Naive thymus-derived CD4-positive, alpha-beta T cell (primary cell): ENCODE results near the gene PCBP1. TPM values are rescaled to one million over a fixed set of nuclear protein-coding genes. Genes with fewer than 3 reads are reported as not detected.

Experiments used
- ATAC-seq: fragments of 150-1000 bp; cut with Tn5 transposase; 2 replicates; pipeline ENCODE4 v1.10.0; 2021; ENCODE audit warnings: mild to moderate bottlenecking, moderate library complexity
- CTCF ChIA-PET: fragments of 350-600 bp; sonication (Branson Sonifier 250); formaldehyde crosslinking; loops from one replicate; lab custom pipeline; 2021; ENCODE audit warnings: antibody characterized with exemption; lab: Charles Lee
- POLR2A ChIA-PET: fragments of 350-600 bp; sonication (Branson Sonifier 250); formaldehyde crosslinking; loops from one replicate; lab custom pipeline; 2021; ENCODE audit warnings: antibody characterized with exemption, inconsistent platforms; lab: Charles Lee
- DNase-seq, 9 donors: peaks; one replicate each; pipeline versions ENCODE4 v3.0.0 to v3.0.0-alpha.2; 2020 to 2022; ENCODE audit warnings: mixed read lengths in 1 of 9
- H3K27ac ChIP-seq: one replicate; pipeline ENCODE4 v1.7.0; 2013; ENCODE audit warnings: mild to moderate bottlenecking, low read depth, low read length, moderate library complexity
- H3K27me3 ChIP-seq, 2 donors: one replicate each; pipeline ENCODE4 v1.7.0; 2013; ENCODE audit warnings: low read length in 2 of 2, mild to moderate bottlenecking in 2 of 2, moderate library complexity in 2 of 2; ENCODE audit not compliant: control insufficient read depth in 2 of 2, insufficient read depth in 2 of 2
- H3K36me3 ChIP-seq, 3 experiments: 1 replicate in 2 of 3; 2 replicates in 1 of 3; pipeline ENCODE4 v1.7.0; 2013; ENCODE audit warnings: low read length in 3 of 3, mild to moderate bottlenecking in 3 of 3, moderate library complexity in 1 of 3; ENCODE audit not compliant: insufficient read depth in 3 of 3, control insufficient read depth in 2 of 3
- H3K4me1 ChIP-seq, 2 donors: one replicate each; pipeline ENCODE4 v1.7.0; 2013; ENCODE audit warnings: low read length in 2 of 2, mild to moderate bottlenecking in 2 of 2, moderate library complexity in 1 of 2; ENCODE audit not compliant: control insufficient read depth in 2 of 2, insufficient read depth in 2 of 2
- H3K4me3 ChIP-seq: 2 replicates; pipeline ENCODE4 v1.7.0; 2013; ENCODE audit warnings: mild to moderate bottlenecking, low read length
- H3K9me3 ChIP-seq, 3 experiments: 1 replicate in 2 of 3; 2 replicates in 1 of 3; pipeline ENCODE4 v1.7.0; 2013; ENCODE audit warnings: low read length in 3 of 3; ENCODE audit not compliant: control insufficient read depth in 2 of 3
- H3K27ac Mint-ChIP-seq, 9 donors: one replicate each; pipeline ENCODE4 v1.8.0; 2020 to 2022; ENCODE audit warnings: mixed read lengths in 9 of 9, mild to moderate bottlenecking in 8 of 9, moderate library complexity in 5 of 9, inconsistent platforms in 2 of 9
- H3K27me3 Mint-ChIP-seq, 5 donors: one replicate each; pipeline ENCODE4 v1.8.0; 2021 to 2022; ENCODE audit warnings: mixed read lengths in 5 of 5, mild to moderate bottlenecking in 1 of 5
- H3K36me3 Mint-ChIP-seq, 5 donors: one replicate each; pipeline ENCODE4 v1.8.0; 2020 to 2022; ENCODE audit warnings: mixed read lengths in 5 of 5, mild to moderate bottlenecking in 3 of 5, inconsistent platforms in 1 of 5
- H3K4me1 Mint-ChIP-seq, 7 donors: one replicate each; pipeline ENCODE4 v1.8.0; 2020 to 2022; ENCODE audit warnings: mixed read lengths in 7 of 7, mild to moderate bottlenecking in 3 of 7, inconsistent platforms in 1 of 7
- H3K4me3 Mint-ChIP-seq, 10 donors: one replicate each; pipeline ENCODE4 v1.8.0; 2020 to 2022; ENCODE audit warnings: mild to moderate bottlenecking in 10 of 10, mixed read lengths in 10 of 10, moderate library complexity in 6 of 10, inconsistent platforms in 2 of 10
- H3K9me3 Mint-ChIP-seq, 11 donors: one replicate each; pipeline ENCODE4 v1.8.0; 2020 to 2022; ENCODE audit warnings: mixed read lengths in 11 of 11, mild to moderate bottlenecking in 4 of 11, inconsistent platforms in 1 of 11, moderate library complexity in 1 of 11
- intact Hi-C, 2 donors: fragments of 100-400 bp; cut with micrococcal nuclease; formaldehyde crosslinking; loops; one replicate each; pipeline ENCODE4 v1.15.1; 2023
- polyA plus RNA-seq, 2 donors: library from polyadenylated mRNA; unstranded; fragments of 300-500 nt; fragmentation: Illumina TruSeq; gene quantifications; one replicate each; pipeline ENCODE4 v1.2.3, GENCODE V29; 2021
- total RNA-seq, 6 experiments: library from RNA in 5 of 6; stranded (reverse) in 5 of 6; gene quantifications; 1 replicate in 5 of 6; 2 replicates in 1 of 6; pipeline ENCODE4 v1.2.3 and lab custom pipeline; 2021 to 2026

PCBP1 gene
- total and polyA plus RNA-seq, 7 experiments from 2014 or later = 178 to 487 (median 353) TPM

DNA sequence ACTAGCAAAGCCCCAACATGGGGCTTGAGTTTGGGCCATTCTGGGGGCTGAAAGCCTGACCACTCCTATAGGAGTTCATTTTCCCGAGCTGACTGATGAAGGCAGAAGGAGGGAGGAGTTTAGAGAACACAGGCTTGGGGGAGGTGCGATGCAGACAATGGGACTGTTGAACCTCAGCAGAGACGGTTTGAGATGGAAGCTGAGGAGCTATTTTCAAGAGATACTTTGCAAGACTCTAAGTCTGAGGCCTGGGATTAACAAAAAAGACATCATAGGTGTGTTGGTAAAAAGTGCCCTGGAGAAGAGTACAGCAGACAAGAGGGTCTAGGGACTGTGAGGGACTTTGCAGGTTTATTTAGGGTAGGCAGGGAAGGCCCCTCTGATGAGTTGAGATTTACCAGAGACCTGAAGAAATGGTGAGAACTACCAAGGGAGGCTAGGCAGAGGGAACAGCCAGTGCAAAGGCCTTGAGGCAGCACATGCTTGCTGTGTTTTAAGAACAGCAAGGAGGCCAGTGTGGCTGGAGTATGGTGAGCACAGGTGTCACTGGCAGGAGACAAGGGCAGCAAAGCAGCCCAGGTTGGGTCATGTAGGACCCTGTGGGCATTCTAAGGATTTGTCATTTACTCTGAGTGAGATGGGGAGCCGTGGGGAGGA, 31.6 kb downstream of the PCBP1 start:
- Histone ChIP-seq H3K4me1 (peaks cover 19 to 34% of the 10 kb centered on the region in 2 donors), H3K27me3 (no peaks in the 10 kb centered on the region), H3K27ac (no peak overlapping the region), H3K4me3 (no peak overlapping the region), H3K9me3 (no peaks in the 10 kb centered on the region), H3K36me3 (no peaks in the 10 kb centered on the region)
- ATAC-seq (no peak), DNase-seq (no peak)
- Mint-ChIP-seq H3K4me3 (peak overlapping the region in 6 of 10 donors; percentile 7 to 46 (median 19)), H3K27me3 (no peaks in the 10 kb centered on the region), H3K27ac (peak overlapping the region; percentile 2 to 87 (median 79)), H3K4me1 (peaks cover 35 to 76% (median 68%) of the 10 kb centered on the region in 7 donors), H3K9me3 (peaks cover 0 to 2% (median 0%) of the 10 kb centered on the region in 11 donors), H3K36me3 (peaks cover 0 to 3% (median 0%) of the 10 kb centered on the region in 5 donors)
- POLR2A ChIA-PET = interaction anchor here (0.6 to 17.1 kb wide), 6 partner anchors 9 to 31 kb away, joined by 3 to 535 read pairs (median 5); partner anchors contain the start of gene PCBP1
- intact Hi-C loops = no loop called here
- CTCF ChIA-PET = interaction anchor here (0.7 to 1.2 kb wide), 2 partner anchors 27 to 553 kb away, joined by 3 to 4 read pairs; no protein-coding TSS in a partner anchor

DNA sequence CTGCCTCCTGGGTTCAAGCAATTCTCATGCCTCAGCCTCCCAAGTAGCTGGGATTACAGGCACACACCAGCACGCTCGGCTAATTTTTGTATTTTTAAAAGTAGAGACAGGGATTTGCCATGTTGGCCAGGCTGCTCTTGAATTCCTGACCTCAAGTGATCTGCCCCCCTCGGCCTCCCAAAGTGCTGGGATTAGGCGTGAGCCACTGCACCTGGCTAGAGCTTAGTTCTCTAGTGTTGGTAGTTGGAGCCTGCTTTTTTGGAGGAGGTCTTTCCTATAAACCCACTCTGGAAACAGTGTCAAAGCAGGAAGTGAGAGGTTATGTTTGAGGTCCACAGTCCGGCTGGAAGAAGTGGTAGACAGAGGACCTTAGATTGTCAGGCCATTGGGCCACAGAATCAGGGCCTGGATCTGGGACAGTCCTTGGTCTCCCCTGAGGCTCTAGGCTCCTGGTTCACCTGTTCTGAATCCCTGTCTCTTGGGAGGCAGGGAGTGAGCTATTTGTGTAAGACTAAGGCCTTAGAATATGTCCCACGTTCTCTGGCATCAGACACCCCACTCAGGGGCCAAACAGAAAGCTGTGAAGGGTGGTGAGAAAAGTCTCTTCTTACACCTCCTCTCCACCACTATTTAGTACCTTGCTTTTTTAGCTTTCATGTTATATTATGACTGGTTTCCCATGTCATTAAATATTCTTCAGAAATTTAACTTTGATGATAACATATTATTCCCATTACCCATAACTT, 34.5 kb downstream of the PCBP1 start:
- no peaks in the 10 kb centered on the region for H3K27me3 Mint-ChIP-seq
- ChIA-PET CTCF (interaction anchor here (0.6 to 2.0 kb wide), 8 partner anchors 10 to 526 kb away, joined by 3 to 7 read pairs (median 4); no protein-coding TSS in a partner anchor), POLR2A (interaction anchor here (0.9 to 28.6 kb wide), 6 partner anchors 9 to 207 kb away, joined by 3 to 1973 read pairs (median 181); partner anchors contain the start of genes C2orf42, MXD1 and PCBP1)
- Histone ChIP-seq H3K4me3 (no peak overlapping the region), H3K27me3 (no peaks in the 10 kb centered on the region), H3K9me3 (no peaks in the 10 kb centered on the region), H3K36me3 (no peaks in the 10 kb centered on the region), H3K4me1 (peaks cover 35 to 39% of the 10 kb centered on the region in 2 donors), H3K27ac (peak overlapping the region; percentile 22)
- ATAC-seq (no peak), DNase-seq (no peak)
- peaks cover 0 to 2% (median 0%) of the 10 kb centered on the region in 11 donors for H3K9me3 Mint-ChIP-seq
- intact Hi-C loops = no loop called here
- H3K4me1 Mint-ChIP-seq = peaks cover 48 to 84% (median 74%) of the 10 kb centered on the region in 7 donors
- peak overlapping the region; percentile 47 to 100 (median 65) for H3K27ac Mint-ChIP-seq
- peak overlapping the region in 4 of 10 donors; percentile 28 to 93 (median 40) for H3K4me3 Mint-ChIP-seq
- H3K36me3 Mint-ChIP-seq = peaks cover 0 to 3% (median 0%) of the 10 kb centered on the region in 5 donors

DNA sequence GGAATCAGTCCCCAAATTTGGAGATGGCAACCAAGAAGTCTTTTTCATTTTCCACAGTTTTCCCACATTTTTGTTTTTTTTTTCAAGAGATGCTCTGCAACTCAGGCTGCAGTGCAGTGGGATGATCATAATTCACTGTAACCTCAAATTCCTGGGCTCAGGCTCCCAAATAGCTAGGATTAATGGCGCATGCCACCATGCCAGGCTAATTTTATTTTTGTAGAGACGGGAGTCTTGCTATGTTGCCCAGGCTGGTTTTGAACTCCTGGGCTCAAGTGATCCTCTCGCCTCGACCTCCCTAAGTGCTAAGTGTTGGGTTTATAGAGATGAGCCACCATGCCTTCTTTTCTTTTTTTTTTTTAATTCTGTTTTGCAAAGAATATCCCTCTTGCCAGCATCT, 35.2 kb downstream of the PCBP1 start:
- H3K27me3 ChIP-seq = no peaks in the 10 kb centered on the region
- H3K4me3 Mint-ChIP-seq = peak overlapping the region in 4 of 10 donors; percentile 22 to 93 (median 89)
- CTCF ChIA-PET = interaction anchor here (0.6 to 2.0 kb wide), 6 partner anchors 10 to 525 kb away, joined by 4 to 7 read pairs (median 4); no protein-coding TSS in a partner anchor
- H3K27me3 Mint-ChIP-seq = no peaks in the 10 kb centered on the region
- intact Hi-C loops = no loop called here
- H3K4me1 Mint-ChIP-seq = peaks cover 46 to 82% (median 73%) of the 10 kb centered on the region in 7 donors
- DNase-seq = no peak
- no peak overlapping the region for H3K4me3 ChIP-seq
- H3K36me3 Mint-ChIP-seq = peaks cover 0 to 3% (median 0%) of the 10 kb centered on the region in 5 donors
- H3K27ac Mint-ChIP-seq = peak overlapping the region in 7 of 9 donors; percentile 96 to 100 (median 100)
- POLR2A ChIA-PET = interaction anchor here (1.6 to 28.6 kb wide), 5 partner anchors 12 to 208 kb away, joined by 3 to 1973 read pairs (median 356); partner anchors contain the start of genes C2orf42, MXD1 and PCBP1
- H3K9me3 Mint-ChIP-seq = peaks cover 0 to 2% (median 0%) of the 10 kb centered on the region in 11 donors
- H3K4me1 ChIP-seq = peaks cover 42 to 46% of the 10 kb centered on the region in 2 donors
- no peaks in the 10 kb centered on the region for H3K36me3 ChIP-seq
- no peak for ATAC-seq
- H3K27ac ChIP-seq = peak overlapping the region; percentile 22
- H3K9me3 ChIP-seq = no peaks in the 10 kb centered on the region

DNA sequence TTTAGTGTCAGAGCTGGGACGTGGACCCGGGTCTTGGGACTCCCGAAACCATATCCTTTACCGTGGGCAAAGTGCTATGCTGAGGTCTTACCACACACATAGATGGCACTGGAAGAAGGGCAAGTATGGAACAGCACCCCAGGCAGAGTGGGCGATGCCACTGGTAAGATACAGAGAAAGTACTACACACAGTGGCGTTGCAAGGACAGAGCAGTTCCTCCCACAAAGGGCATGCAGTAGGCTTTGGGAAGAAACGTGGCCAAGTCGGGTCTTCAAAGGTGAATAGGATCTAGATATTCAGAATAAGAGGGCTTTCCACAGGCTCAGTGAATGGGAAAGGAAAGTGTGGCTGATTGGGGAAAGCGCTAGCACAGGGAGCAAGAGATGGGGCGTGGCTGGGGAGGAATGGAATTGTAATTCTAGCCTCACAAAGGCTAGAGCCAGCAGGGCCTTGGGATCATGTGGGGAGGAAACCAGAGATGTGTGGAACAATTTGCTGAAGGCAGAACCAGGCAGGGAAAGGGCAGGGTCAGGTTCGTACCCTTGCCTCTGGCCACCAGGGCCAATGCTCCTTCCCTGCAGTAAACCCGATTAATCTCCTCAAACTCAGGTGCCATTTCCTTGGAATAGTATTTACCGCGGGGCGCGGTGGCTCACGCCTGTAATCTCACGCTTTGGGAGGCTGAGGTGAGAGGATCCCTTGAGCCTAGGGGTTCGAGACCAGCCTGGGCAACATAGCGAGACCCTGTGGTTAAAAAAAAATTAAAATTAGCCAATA, 36.0 kb downstream of the PCBP1 start:
- H3K36me3 ChIP-seq = no peaks in the 10 kb centered on the region
- peaks cover 49 to 54% of the 10 kb centered on the region in 2 donors for H3K4me1 ChIP-seq
- H3K9me3 ChIP-seq = no peaks in the 10 kb centered on the region
- Mint-ChIP-seq H3K27me3 (no peaks in the 10 kb centered on the region), H3K4me3 (peak overlapping the region; percentile 84 to 99 (median 96)), H3K4me1 (peaks cover 48 to 84% (median 74%) of the 10 kb centered on the region in 7 donors), H3K9me3 (peaks cover 0 to 2% (median 0%) of the 10 kb centered on the region in 11 donors), H3K27ac (peak overlapping the region; percentile 96 to 100 (median 99)), H3K36me3 (peaks cover 0 to 3% (median 0%) of the 10 kb centered on the region in 5 donors)
- DNase-seq (no peak), ATAC-seq (no peak)
- peak overlapping the region; percentile 92 for H3K4me3 ChIP-seq
- CTCF ChIA-PET = interaction anchor here (0.6 to 3.5 kb wide), 10 partner anchors 9 to 40 kb away, joined by 3 to 24 read pairs (median 6); no protein-coding TSS in a partner anchor
- H3K27me3 ChIP-seq = no peaks in the 10 kb centered on the region
- H3K27ac ChIP-seq = peak overlapping the region; percentile 97
- intact Hi-C loops = loop anchor here in 1 of 2 donors (1.0 kb wide), 1 partner anchor 8 kb away; no protein-coding TSS in a partner anchor
- POLR2A ChIA-PET = interaction anchor here (1.1 to 28.6 kb wide), 9 partner anchors 13 to 209 kb away, joined by 4 to 1973 read pairs (median 7); partner anchors contain the start of genes MXD1, PCBP1 and SNRPG

DNA sequence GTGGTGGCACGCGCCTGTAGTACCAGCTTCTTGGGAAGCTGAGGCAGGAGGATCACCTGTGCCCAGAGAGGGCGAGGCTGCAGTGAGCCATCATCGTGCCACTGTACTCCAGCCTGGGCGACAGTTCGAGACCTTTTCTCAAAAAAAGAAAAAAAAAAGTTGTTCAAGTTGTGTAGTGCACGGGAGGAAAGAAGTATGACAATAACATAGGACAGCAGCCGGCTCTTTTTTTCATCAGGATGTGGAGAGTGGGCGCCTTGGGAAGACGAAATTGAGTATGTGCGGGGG, 36.5 kb downstream of the PCBP1 start:
- Histone ChIP-seq H3K4me1 (peaks cover 52 to 54% of the 10 kb centered on the region in 2 donors), H3K4me3 (peak overlapping the region; percentile 92), H3K27me3 (no peaks in the 10 kb centered on the region), H3K36me3 (no peaks in the 10 kb centered on the region), H3K9me3 (no peaks in the 10 kb centered on the region), H3K27ac (peak overlapping the region; percentile 97)
- intact Hi-C loops = loop anchor here (1.0 kb wide), 10 partner anchors 7 to 209 kb away; partner anchors contain the start of gene PCBP1 (in 2 of the 2)
- DNase-seq = no peak
- ChIA-PET POLR2A (interaction anchor here (0.9 to 28.6 kb wide), 11 partner anchors 14 to 210 kb away, joined by 3 to 1973 read pairs (median 7); partner anchors contain the start of genes C2orf42, MXD1, PCBP1 and PCYOX1), CTCF (interaction anchor here (0.6 to 3.5 kb wide), 11 partner anchors 13 to 209 kb away, joined by 3 to 24 read pairs (median 5); partner anchors contain the start of gene MXD1)
- H3K27me3 Mint-ChIP-seq = no peaks in the 10 kb centered on the region
- peaks cover 48 to 85% (median 72%) of the 10 kb centered on the region in 7 donors for H3K4me1 Mint-ChIP-seq
- H3K27ac Mint-ChIP-seq = peak overlapping the region; percentile 96 to 100 (median 99)
- peak; percentile 0 for ATAC-seq
- H3K4me3 Mint-ChIP-seq = peak overlapping the region; percentile 84 to 99 (median 96)
- peaks cover 0 to 2% (median 0%) of the 10 kb centered on the region in 11 donors for H3K9me3 Mint-ChIP-seq
- H3K36me3 Mint-ChIP-seq = peaks cover 0 to 3% (median 0%) of the 10 kb centered on the region in 5 donors
